GM13976 (cell line): ENCODE measurements around the gene UGT1A4.

Experiments used
- DNase-seq: peaks from one replicate; pipeline ENCODE4 v3.0.0; 2012; ENCODE audit warnings: low spot score
- CTCF ChIP-seq: IDR thresholded peaks from 2 replicates; pipeline ENCODE4 v1.5.1; 2012; ENCODE audit warnings: borderline replicate concordance, mild to moderate bottlenecking; ENCODE audit not compliant: insufficient read depth; ENCODE audit errors: extremely low read depth, missing control alignments, control extremely low read depth
- in situ Hi-C: fragments of 300-500 bp; cut with MboI; formaldehyde crosslinking; loops from one replicate; pipeline ENCODE4 v1.12.0; 2022; ENCODE audit warnings: low sequenced_read_pairs, mixed read lengths, inconsistent platforms; ENCODE audit not compliant: unreplicated experiment

Gene UGT1A4

GRCh38 chr2:233807215-233807865, 88.8 kb downstream of the UGT1A4 start:
- no peak for TF ChIP-seq CTCF
- in situ Hi-C loops = no loop called here
- DNase-seq = no peak

GRCh38 chr2:233807966-233808935, 89.7 kb downstream of the UGT1A4 start:
- in situ Hi-C loops = no loop called here
- no peak for TF ChIP-seq CTCF
- no peak for DNase-seq

GRCh38 chr2:233810385-233810784, 91.8 kb downstream of the UGT1A4 start:
- in situ Hi-C loops = no loop called here
- TF ChIP-seq CTCF = no peak
- no peak for DNase-seq

GRCh38 chr2:233811087-233811486, 92.6 kb downstream of the UGT1A4 start:
- no peak for TF ChIP-seq CTCF
- no peak for DNase-seq
- in situ Hi-C loops = no loop called here

GRCh38 chr2:233811732-233812131, 93.2 kb downstream of the UGT1A4 start:
- in situ Hi-C loops = no loop called here
- no peak for DNase-seq
- no peak for TF ChIP-seq CTCF

- TF ChIP-seq CTCF = no peak
- in situ Hi-C loops = no loop called here
- no peak for DNase-seq
Measured at GRCh38 chr2:233813236-233814055, 94.9 kb downstream of the UGT1A4 start.
